HG02943 (cell line): ENCODE data around the gene ARHGAP45.
"Not testable (repeated sequence)": the region's sequence is repeated elsewhere in the genome, so short reads cannot be mapped to it uniquely, and the experiment has no call there.

Source experiments
- ATAC-seq: cut with Tn5 transposase; IDR thresholded peaks from one replicate; pipeline ENCODE4 v1.9.1; 2021; ENCODE audit warnings: mild to moderate bottlenecking, low read depth, moderate library complexity; ENCODE audit not compliant: unreplicated experiment

The ARHGAP45 gene

DNA sequence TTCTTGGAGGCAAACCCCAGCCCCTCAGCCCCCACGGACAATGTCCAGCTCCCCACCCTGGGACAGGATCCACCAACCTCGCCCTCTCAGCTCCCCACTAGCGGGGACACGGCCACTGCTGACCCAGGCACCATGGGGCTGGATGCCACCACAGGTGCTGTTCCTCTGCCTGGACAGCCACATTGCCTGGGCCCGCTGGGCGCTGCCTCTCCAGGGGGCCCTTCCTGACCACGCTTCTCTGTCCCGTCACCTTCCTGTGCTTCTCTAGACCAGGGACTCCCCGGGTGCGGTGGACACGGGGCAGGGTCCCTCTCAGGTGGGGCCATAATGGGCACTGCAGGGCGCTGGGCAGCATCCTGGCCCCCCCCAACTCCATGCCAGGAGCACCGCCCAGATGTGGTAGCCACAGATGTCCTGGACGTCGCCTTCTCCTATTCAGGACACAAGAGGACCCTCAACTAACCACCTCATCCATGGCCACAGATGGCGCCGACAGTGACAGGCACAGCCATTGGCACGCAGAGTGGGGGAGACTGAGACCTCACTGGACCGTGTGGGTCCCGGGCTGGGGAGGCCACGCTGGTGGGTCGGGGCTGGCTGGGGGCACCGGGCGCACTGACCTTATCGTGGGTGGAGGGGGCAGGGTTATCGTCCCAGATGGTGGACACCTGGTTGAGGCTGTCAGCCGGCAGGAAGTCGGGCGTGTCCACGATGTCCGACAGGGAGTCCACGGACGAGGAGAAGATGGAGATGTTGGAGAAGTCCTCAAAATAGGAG, 60.2 kb downstream of the ARHGAP45 start:
- ATAC-seq, result no peak

DNA sequence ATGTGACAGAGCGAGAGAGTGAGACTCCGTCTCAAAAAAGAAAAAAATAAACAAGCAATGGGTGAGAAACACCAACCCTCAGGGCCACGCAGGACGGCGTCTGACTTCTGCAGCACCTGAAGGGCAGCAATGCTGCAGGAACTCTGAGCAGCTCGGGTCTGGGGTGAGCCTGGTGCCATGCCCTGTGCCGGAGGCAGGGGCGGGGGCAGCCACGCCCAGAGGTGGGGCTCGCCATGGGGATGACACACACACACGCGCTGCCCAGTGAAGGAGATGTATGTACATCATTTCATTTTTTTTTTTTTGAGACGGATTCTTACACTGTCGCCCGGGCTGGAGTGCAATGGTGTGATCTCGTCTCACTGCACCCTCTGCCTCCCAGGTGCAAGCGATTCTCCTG, 61.1 kb downstream of the ARHGAP45 start:
- ATAC-seq, result no peak

DNA sequence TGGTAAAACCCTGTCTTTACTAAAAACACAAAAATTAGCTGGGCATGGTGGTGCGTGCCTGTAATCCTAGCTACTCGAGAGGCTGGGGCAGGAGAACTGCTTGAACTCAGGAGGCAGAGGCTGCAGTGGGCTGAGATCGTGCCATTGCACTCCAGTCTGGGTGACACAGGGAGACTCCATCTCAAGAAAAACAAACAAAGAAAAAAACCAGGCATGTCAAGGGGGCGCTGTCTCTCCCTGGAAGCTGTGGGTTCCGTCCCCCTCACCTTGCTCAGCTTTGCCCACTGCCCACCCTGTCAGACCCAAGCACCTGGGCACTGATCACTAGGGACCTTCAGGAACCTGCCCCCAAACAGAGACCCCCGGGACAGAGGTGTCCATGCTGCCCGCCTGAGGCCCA, 62.1 kb downstream of the ARHGAP45 start:
- ATAC-seq, result not testable (repeated sequence)

DNA sequence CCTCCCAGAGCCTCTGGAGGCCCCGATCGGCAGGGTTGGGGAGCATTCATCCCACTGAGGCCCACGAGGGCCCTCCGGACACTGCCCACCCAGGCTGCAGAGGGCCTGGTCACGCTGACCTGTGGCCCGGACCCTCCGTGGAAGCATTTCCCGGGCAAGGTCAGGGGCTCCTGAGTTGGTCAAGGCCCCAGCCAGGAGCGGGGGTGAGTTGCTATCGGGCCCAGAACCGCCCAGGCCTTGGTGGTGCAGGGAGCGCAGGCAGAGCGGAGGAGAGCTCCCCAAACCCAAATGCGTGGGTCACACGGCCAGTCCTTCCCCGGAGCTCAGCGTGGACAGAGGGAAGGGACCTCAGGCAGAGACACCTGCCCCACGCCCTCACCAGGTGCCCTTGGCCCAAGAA, 62.6 kb downstream of the ARHGAP45 start:
- no peak for ATAC-seq

DNA sequence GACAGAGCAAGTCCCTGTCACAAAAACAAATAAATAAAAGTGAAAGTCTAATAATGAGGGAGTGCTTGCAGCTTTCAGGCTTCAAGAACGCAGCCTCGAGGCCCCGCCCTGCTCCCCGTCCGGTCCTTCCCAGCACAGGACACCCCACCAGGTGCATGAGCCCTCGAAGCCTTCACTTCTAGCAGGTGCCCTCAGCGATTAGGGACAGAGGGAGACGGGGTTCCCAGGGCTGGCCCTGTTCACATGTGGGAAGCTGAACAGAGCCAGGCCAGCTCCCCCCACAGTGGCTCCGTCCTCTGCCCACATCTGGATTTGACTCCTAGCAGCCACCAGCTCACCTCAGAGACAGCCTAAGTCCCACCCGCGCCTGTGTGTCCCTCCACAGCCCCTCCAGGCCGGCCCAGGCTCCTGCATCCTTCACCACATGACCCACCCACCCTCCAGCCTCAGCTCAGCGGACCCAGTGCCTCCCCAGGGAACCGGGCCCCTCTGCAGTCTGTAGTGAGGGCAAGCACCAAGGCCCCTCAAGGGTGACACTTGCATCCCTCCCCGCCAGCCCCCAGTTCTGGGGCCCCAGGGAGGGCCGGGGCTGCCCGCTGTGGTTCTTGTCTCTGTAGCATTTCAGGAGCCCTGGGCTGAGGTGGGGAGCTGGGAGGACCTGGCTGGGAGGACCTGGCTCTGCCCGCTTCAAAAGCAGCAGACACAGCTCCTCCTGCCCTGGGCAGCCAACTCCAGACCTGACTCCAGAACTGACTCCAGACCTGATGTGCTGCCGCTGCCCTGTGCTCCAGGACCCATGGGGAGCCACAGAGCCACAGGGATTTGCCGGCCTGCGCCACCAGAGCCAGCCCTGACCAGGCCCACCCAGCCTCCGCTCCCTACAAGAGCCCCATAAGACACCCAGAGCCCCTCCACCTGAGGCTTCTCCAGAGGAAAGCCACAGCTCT, 64.1 kb downstream of the ARHGAP45 start:
- ATAC-seq, result no peak

DNA sequence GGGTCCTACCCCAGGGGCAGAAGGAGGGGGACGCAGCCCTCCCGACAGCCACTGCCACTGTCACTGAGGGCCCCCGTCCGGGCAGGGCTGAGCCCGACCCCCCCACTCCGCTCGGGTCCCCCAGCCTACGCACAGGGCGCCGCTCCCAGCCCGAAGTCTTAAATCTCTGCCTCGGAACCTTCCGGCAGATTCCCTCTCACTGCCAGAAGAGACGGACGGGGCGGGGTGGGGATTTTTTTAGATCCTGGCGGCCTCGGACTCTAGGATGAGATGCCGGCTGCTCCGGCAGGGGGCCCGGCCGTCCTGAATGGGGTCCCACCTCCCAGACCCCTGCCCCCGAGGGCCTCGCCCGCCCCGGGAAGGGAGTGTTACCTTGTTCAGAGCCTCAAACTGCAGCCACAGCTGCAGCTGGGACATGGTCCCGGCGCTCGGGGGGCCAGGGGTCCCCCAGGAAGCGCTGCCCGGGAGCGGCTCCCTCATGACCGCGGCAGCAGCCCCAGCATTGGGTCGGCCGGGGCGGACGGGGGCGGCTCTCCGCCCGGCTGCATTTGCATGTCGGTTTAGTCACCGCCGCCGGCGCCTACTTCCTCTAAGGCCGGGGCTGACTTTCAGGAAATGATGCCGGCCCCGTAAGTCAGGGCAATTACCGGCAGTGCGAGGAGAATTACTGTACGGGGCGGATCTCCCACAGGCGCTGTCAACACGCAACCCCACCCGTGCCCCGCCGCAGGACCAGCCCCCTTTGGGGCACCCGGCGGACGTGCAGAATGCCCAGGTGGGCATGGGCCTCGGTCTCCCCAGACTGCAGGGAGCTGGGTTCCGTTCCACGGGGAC, 65.0 kb downstream of the ARHGAP45 start:
- ATAC-seq, result no peak

DNA sequence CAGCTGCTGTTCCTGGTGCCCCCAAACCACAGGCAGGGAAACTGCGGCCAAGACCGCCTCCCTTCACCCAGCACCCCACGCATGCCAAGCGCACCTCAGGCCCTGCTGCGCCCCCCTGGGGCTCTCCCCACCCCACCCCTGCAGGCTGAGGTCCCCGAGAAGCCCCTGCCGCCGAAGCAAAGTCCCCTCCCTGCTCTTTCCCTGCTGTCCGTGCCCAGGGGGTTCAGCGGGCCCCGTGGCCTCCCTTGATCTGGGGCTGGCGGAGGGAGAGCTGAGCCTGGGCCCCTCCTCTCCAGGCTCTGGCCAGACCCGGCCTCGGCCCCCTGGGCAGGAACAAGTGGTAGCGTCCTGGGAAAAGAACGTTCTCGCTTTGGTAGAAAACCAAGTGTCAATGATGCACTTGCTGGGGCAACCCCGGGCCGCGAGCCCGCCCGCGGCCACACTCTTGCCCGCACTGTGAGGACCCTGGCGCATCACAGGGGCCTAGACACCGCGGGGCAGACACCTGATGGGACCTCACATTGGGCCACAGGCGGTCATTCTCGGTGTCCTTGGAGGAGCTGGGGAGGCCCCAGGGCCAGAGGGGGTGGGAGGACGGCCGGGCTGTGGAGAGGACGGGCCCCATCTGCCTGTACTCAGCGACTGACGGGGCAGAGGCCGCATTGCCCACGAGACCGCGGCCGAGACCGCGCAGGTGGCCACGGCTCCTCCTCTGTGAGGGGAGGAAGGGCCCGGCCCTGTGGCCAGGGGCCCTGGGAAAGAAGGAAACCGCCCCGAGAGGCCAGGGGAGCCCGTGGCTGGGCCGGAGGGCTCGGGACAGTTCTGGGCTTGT, 65.8 kb downstream of the ARHGAP45 start:
- ATAC-seq, result no peak

DNA sequence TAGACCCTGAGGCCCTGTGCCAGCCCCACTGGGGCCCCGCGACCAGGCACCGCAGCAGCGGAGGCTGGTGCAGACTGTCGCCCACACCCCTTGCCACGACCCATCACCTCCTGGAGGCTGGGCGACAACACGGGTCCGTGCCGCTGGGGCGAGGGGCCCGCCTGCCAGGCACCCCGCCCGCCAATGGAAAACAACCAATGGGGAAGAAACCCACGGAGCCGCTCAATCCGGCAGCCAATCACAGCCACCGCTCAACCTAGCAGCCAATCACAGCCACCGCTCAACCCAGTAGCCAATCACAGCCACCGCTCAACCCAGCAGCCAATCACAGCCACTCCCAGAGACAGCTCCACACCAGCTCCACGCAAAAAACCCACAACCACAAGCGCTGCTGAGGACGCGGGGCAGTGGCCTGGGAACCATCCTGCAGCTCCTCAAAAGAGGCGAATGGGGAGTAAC, 66.5 kb downstream of the ARHGAP45 start:
- no peak for ATAC-seq

DNA sequence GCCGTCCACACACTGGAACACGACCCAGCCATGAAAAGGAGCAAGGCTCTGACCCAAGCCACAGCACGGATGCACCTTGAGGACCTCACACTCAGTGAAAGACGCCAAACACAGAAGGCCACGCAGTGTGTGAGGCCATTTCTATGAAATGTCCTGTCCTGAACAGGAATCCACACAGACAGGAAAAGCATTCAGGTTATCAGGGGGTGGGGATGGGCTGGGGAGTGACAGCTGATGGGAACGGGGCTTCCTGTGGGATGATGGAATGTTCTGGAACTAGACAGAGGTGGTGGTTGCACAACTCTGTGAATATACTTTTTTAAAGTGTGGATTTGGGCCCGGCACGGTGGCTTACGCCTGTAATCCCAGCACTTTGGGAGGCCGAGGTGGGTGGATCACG, 67.5 kb downstream of the ARHGAP45 start:
- ATAC-seq, result no peak

DNA sequence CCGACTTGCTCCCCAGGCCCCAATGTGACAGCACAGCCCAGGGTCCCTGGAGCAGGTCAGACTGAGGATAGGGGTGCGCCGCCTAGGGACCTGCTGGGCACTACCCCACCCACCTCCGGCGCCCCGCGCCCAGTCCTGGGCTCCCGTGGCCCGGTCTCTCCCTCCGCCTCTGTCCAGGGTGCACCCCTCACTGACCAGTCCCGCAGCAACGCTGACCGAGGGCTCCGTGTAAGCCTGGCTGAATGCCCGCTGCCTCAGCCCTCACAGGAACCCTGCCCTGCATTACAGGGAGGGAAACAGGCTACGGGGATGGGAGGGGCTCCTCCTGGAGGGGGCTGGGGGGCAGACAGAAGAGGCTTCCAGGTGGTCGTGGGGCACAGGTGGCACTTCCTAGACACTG, 68.5 kb downstream of the ARHGAP45 start:
- ATAC-seq, result no peak

DNA sequence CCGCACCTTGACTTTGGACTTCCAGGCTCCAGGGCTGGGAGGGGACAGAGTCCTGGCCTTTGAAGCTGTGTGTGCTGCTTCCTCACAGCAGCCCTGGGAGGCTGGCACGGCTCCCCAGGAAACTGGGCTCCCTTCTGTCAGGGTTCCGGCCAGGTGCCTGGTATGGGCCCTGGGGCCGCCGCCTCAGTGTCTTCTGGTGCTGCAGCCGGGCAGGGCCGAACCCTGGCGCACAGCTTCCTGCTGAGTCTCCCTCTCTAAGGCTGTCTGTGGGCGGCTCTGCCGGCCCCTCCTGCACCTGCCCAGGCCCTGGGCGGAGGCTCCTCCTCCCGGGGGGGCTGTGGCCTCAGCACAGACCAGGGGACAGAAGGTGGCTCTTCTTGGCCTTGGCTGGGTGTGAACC, 69.2 kb downstream of the ARHGAP45 start:
- ATAC-seq, result no peak
